H7 (cell line): Measurements from ENCODE around the gene ENHO. TPM values are rescaled to one million over a fixed set of nuclear protein-coding genes. Genes with fewer than 3 reads are reported as not detected.

Experiments used
- DNase-seq: peaks from one replicate; pipeline ENCODE4 v3.0.0; 2012
- H3K27me3 ChIP-seq: 2 replicates; pipeline ENCODE4 v1.6.0; 2011; ENCODE audit warnings: mild to moderate bottlenecking, low read length; ENCODE audit not compliant: control insufficient read depth, insufficient read depth
- H3K36me3 ChIP-seq: replicated peaks from 2 replicates; pipeline ENCODE4 v1.5.1; 2011; ENCODE audit warnings: low read length; ENCODE audit not compliant: control insufficient read depth, insufficient read depth
- H3K4me3 ChIP-seq: 2 replicates; pipeline ENCODE4 v1.5.1; 2011; ENCODE audit warnings: low read depth, mild to moderate bottlenecking, control low read depth, low read length, moderate library complexity; ENCODE audit not compliant: insufficient read depth
- total RNA-seq: library from RNA; depleted of rRNA; stranded (reverse); fragments of >200 nt; shearing (Covaris generic); gene quantifications from 2 replicates; pipeline ENCODE4 v1.2.3, GENCODE V29; 2014; rRNA removed

The ENHO gene
- 33.3 and 35.1 TPM in 2 replicates for total RNA-seq

- Histone ChIP-seq H3K27me3 (peaks cover 15% of the 10 kb centered on the region), H3K4me3 (peak within 1 kb of the TSS; percentile 51), H3K36me3 (no peaks in the 10 kb centered on the region)
- DNase-seq = peak; percentile 100
Observed at GRCh38 chr9:34522971-34523797, at the start of gene ENHO. TSS of gene ENHO (minus strand) at chr9:34522990. CDS start at chr9:34521695, 1,295 bp downstream.

GRCh38 chr9:34572092-34572491 lies 49.3 kb upstream of the ENHO start:
- no peaks in the 10 kb centered on the region for H3K36me3 ChIP-seq
- no peak for DNase-seq
- H3K27me3 ChIP-seq = peaks cover 4% of the 10 kb centered on the region; the same call in 1 of the 2 replicates
- H3K4me3 ChIP-seq = no peak overlapping the region

- Histone ChIP-seq H3K36me3 (no peaks in the 10 kb centered on the region), H3K4me3 (no peak overlapping the region), H3K27me3 (peaks cover 1% of the 10 kb centered on the region; the same call in 1 of the 2 replicates)
- DNase-seq = no peak
Observed at GRCh38 chr9:34571481-34571810, 48.7 kb upstream of the ENHO start.

- Histone ChIP-seq H3K4me3 (no peak overlapping the region), H3K27me3 (peaks cover 1% of the 10 kb centered on the region; the same call in 1 of the 2 replicates), H3K36me3 (no peaks in the 10 kb centered on the region)
- DNase-seq = no peak
Observed at GRCh38 chr9:34570809-34571480, 48.2 kb upstream of the ENHO start.

- no peak for DNase-seq
- no peaks in the 10 kb centered on the region for H3K36me3 ChIP-seq
- H3K4me3 ChIP-seq = no peak overlapping the region
- no peaks in the 10 kb centered on the region; the same call in 1 of the 2 replicates for H3K27me3 ChIP-seq
Observed at GRCh38 chr9:34570376-34570775, 47.6 kb upstream of the ENHO start.

- Histone ChIP-seq H3K4me3 (no peak overlapping the region), H3K27me3 (no peaks in the 10 kb centered on the region), H3K36me3 (no peaks in the 10 kb centered on the region)
- DNase-seq = peak; percentile 83
Observed at GRCh38 chr9:34568774-34569173, 46.0 kb upstream of the ENHO start.

GRCh38 chr9:34568133-34568532 lies 45.3 kb upstream of the ENHO start:
- Histone ChIP-seq H3K36me3 (no peaks in the 10 kb centered on the region), H3K4me3 (no peak overlapping the region), H3K27me3 (no peaks in the 10 kb centered on the region; the same call in 1 of the 2 replicates)
- peak; percentile 62 for DNase-seq

GRCh38 chr9:34566972-34567371 lies 44.2 kb upstream of the ENHO start:
- Histone ChIP-seq H3K27me3 (no peaks in the 10 kb centered on the region; the same call in 1 of the 2 replicates), H3K36me3 (no peaks in the 10 kb centered on the region), H3K4me3 (no peak overlapping the region)
- DNase-seq = no peak

GRCh38 chr9:34566322-34566721 lies 43.5 kb upstream of the ENHO start:
- DNase-seq = peak; percentile 67
- Histone ChIP-seq H3K4me3 (no peak overlapping the region), H3K36me3 (no peaks in the 10 kb centered on the region), H3K27me3 (no peaks in the 10 kb centered on the region; the same call in 1 of the 2 replicates)

- Histone ChIP-seq H3K4me3 (no peak overlapping the region), H3K27me3 (no peaks in the 10 kb centered on the region; the same call in 1 of the 2 replicates), H3K36me3 (no peaks in the 10 kb centered on the region)
- no peak for DNase-seq
Observed at GRCh38 chr9:34565856-34566255, 43.1 kb upstream of the ENHO start.

- Histone ChIP-seq H3K27me3 (no peaks in the 10 kb centered on the region; the same call in 1 of the 2 replicates), H3K4me3 (no peak overlapping the region), H3K36me3 (no peaks in the 10 kb centered on the region)
- DNase-seq = no peak
Observed at GRCh38 chr9:34564617-34565016, 41.8 kb upstream of the ENHO start.

GRCh38 chr9:34563262-34563661 lies 40.5 kb upstream of the ENHO start:
- Histone ChIP-seq H3K27me3 (peaks cover 2% of the 10 kb centered on the region; the same call in 1 of the 2 replicates), H3K36me3 (no peaks in the 10 kb centered on the region), H3K4me3 (no peak overlapping the region)
- DNase-seq = no peak

GRCh38 chr9:34562135-34562745 lies 39.5 kb upstream of the ENHO start:
- DNase-seq = peak; percentile 89
- H3K36me3 ChIP-seq = no peaks in the 10 kb centered on the region
- no peak overlapping the region for H3K4me3 ChIP-seq
- H3K27me3 ChIP-seq = peaks cover 2% of the 10 kb centered on the region; the same call in 1 of the 2 replicates

- Histone ChIP-seq H3K4me3 (no peak overlapping the region), H3K36me3 (no peaks in the 10 kb centered on the region), H3K27me3 (peaks cover 2% of the 10 kb centered on the region; the same call in 1 of the 2 replicates)
- no peak for DNase-seq
Observed at GRCh38 chr9:34560599-34561214, 37.9 kb upstream of the ENHO start.
